ENCODE measurements around the gene SRI.

- TF ChIP-seq, protein P1, sequence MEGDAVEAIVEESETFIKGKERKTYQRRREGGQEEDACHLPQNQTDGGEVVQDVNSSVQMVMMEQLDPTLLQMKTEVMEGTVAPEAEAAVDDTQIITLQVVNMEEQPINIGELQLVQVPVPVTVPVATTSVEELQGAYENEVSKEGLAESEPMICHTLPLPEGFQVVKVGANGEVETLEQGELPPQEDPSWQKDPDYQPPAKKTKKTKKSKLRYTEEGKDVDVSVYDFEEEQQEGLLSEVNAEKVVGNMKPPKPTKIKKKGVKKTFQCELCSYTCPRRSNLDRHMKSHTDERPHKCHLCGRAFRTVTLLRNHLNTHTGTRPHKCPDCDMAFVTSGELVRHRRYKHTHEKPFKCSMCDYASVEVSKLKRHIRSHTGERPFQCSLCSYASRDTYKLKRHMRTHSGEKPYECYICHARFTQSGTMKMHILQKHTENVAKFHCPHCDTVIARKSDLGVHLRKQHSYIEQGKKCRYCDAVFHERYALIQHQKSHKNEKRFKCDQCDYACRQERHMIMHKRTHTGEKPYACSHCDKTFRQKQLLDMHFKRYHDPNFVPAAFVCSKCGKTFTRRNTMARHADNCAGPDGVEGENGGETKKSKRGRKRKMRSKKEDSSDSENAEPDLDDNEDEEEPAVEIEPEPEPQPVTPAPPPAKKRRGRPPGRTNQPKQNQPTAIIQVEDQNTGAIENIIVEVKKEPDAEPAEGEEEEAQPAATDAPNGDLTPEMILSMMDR (IDR thresholded peaks at IDR 0.05 in 4 of 5, conservative IDR thresholded peaks at IDR 0.05 in 1 of 5), result no peak
- TF ChIP-seq POLR2A (IDR thresholded peaks at IDR 0.05), result no peak
Observed at GRCh38 chr7:88269586-88269985, 49.7 kb upstream of the SRI start.

Measured in gastrocnemius medialis (tissue), 4 donors.